DOHH2 (cell line): ENCODE measurements around the gene SSBP3.
A peak's percentile ranks its signal among the peaks of the same experiment; 100 is the strongest.

Experiments
- H3F3A ChIP-seq: fragments of 200-600 bp; sonication (generic), shearing (Covaris generic); 2 replicates; pipeline ENCODE4 v1.6.0; 2016; ENCODE audit warnings: antibody characterized with exemption, mild to moderate bottlenecking; ENCODE audit not compliant: control insufficient read depth, insufficient read depth
- H3K27ac ChIP-seq: fragments of 200-600 bp; sonication (generic); 2 replicates; pipeline ENCODE4 v1.5.1; 2014; ENCODE audit warnings: low read depth, mild to moderate bottlenecking, low read length, moderate library complexity
- H3K27me3 ChIP-seq: fragments of 200-600 bp; sonication (generic); 2 replicates; pipeline ENCODE4 v1.6.1; 2014; ENCODE audit warnings: mild to moderate bottlenecking, low read length, mixed read lengths; ENCODE audit not compliant: control insufficient read depth
- H3K36me3 ChIP-seq: fragments of 200-600 bp; sonication (generic); 2 replicates; pipeline ENCODE4 v1.6.1; 2014; ENCODE audit warnings: mild to moderate bottlenecking, low read length, moderate library complexity, mixed read lengths; ENCODE audit not compliant: control insufficient read depth
- H3K4me1 ChIP-seq: fragments of 200-600 bp; sonication (generic); 2 replicates; pipeline ENCODE4 v1.6.1; 2014; ENCODE audit warnings: mild to moderate bottlenecking, low read length, mixed read lengths; ENCODE audit not compliant: control insufficient read depth
- H3K4me2 ChIP-seq: fragments of 200-600 bp; sonication (generic); 2 replicates; pipeline ENCODE4 v1.6.0; 2014; ENCODE audit warnings: mild to moderate bottlenecking, low read length, moderate library complexity
- H3K4me3 ChIP-seq: fragments of 200-600 bp; sonication (generic); 2 replicates; pipeline ENCODE4 v1.5.1; 2014; ENCODE audit warnings: mild to moderate bottlenecking, low read length, mixed read lengths
- H3K79me2 ChIP-seq: fragments of 200-600 bp; sonication (generic); 2 replicates; pipeline ENCODE4 v1.6.1; 2014; ENCODE audit warnings: mild to moderate bottlenecking, low read length, mixed read lengths; ENCODE audit not compliant: control insufficient read depth
- H3K9me2 ChIP-seq: fragments of 200-600 bp; sonication (generic); replicated peaks from 2 replicates; pipeline ENCODE4 v1.6.1; 2014; ENCODE audit warnings: mild to moderate bottlenecking, low read length, mixed read lengths; ENCODE audit not compliant: control insufficient read depth
- H3K9me3 ChIP-seq: fragments of 200-600 bp; sonication (generic); 2 replicates; pipeline ENCODE4 v1.6.1; 2014; ENCODE audit warnings: antibody characterized with exemption, low read length, mixed read lengths; ENCODE audit not compliant: control insufficient read depth, insufficient read depth
- H4K20me1 ChIP-seq: fragments of 200-600 bp; sonication (generic); 2 replicates; pipeline ENCODE4 v1.6.0; 2014; ENCODE audit warnings: low read depth, mild to moderate bottlenecking, antibody characterized with exemption, low read length, moderate library complexity; ENCODE audit not compliant: control insufficient read depth, insufficient read depth
- EZH2phosphoT487 ChIP-seq: fragments of 200-600 bp; sonication (generic); IDR thresholded peaks from 2 replicates; pipeline ENCODE4 v1.6.1; 2017; ENCODE audit warnings: borderline replicate concordance, mild to moderate bottlenecking, antibody characterized with exemption, low read length, moderate library complexity, mixed read lengths
- TF ChIP-seq, protein P1 (sequence below): fragments of 200-600 bp; sonication (generic); IDR thresholded peaks from one replicate; pipeline ENCODE4 v1.5.1; 2014; ENCODE audit warnings: antibody characterized with exemption, mild to moderate bottlenecking, low read depth, low read length; ENCODE audit not compliant: poor library complexity, severe bottlenecking

The SSBP3 gene

DNA sequence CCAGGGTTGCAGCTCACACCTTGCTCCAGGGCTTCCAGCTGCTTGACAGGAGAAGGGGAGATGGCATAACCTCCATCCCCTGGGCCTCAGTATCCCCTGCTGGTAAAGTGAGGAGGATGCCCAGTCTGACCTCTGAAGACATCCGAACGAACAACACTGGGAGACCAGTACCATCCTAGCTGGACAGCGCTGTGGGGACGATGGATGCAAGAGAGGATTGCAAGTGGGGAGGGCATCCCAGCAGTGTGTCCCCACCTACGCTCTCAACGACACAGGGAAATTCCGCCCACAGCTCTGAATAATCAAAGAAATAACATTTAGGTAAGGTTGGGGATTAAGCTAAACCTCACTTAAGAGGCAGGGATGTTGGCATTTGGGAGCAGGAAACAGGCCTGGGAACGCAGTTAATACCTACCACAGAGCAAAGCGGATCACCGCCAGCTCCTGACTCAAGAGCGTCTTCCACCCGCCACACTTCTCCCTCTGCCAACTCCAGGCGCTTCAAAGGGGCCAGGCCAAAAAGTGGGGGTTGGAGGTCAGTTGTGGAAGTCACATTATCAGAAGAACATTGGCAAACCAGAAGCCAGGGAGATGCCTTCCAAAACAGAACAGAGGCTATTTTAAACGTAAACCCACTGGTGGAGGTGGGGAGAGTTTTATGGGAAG lies 47.6 kb downstream of the SSBP3 start:
- Histone ChIP-seq H3K9me3 (no peaks in the 10 kb centered on the region), H3K79me2 (no peaks in the 10 kb centered on the region), H3K27ac (no peak overlapping the region), H3F3A (peaks cover 5% of the 10 kb centered on the region; the same call in 1 of the 2 replicates), H3K36me3 (no peaks in the 10 kb centered on the region), H3K27me3 (no peaks in the 10 kb centered on the region), H3K4me2 (no peak overlapping the region), H3K4me1 (peaks cover 60% of the 10 kb centered on the region), H4K20me1 (0 out of 2 replicates have a peak, but pooled peaks cover 3% of the 10 kb centered on the region), H3K4me3 (no peak overlapping the region), H3K9me2 (no peaks in the 10 kb centered on the region)
- no peak for TF ChIP-seq EZH2phosphoT487
- TF ChIP-seq, protein P1, sequence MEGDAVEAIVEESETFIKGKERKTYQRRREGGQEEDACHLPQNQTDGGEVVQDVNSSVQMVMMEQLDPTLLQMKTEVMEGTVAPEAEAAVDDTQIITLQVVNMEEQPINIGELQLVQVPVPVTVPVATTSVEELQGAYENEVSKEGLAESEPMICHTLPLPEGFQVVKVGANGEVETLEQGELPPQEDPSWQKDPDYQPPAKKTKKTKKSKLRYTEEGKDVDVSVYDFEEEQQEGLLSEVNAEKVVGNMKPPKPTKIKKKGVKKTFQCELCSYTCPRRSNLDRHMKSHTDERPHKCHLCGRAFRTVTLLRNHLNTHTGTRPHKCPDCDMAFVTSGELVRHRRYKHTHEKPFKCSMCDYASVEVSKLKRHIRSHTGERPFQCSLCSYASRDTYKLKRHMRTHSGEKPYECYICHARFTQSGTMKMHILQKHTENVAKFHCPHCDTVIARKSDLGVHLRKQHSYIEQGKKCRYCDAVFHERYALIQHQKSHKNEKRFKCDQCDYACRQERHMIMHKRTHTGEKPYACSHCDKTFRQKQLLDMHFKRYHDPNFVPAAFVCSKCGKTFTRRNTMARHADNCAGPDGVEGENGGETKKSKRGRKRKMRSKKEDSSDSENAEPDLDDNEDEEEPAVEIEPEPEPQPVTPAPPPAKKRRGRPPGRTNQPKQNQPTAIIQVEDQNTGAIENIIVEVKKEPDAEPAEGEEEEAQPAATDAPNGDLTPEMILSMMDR, result no peak

DNA sequence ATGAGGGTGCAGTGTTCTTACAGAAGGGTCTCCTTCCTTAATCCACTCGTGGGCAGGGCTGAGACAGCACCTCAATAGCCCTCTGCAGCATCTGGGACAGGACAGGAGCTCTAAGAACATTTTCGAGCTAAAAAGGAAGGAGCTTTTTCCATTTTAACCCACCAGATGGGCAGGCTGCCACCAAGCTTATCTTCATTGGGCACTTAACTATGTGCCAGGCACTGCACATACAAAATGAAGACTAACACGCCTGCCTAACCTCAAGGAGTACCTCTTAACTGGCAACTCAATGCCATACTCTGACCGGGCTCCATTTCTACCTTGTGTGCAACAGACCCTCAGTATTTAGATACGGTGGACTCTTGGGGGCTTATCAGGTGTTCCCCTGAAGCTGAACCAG lies 48.2 kb downstream of the SSBP3 start:
- Histone ChIP-seq H3K9me2 (no peaks in the 10 kb centered on the region), H3K4me3 (no peak overlapping the region), H3K79me2 (no peaks in the 10 kb centered on the region), H3K36me3 (no peaks in the 10 kb centered on the region), H3K27ac (no peak overlapping the region), H3K27me3 (no peaks in the 10 kb centered on the region), H4K20me1 (0 out of 2 replicates have a peak, but pooled peaks cover 3% of the 10 kb centered on the region), H3K9me3 (no peaks in the 10 kb centered on the region), H3K4me2 (no peak overlapping the region), H3F3A (peaks cover 5% of the 10 kb centered on the region; the same call in 1 of the 2 replicates), H3K4me1 (peaks cover 54% of the 10 kb centered on the region)
- TF ChIP-seq, protein P1, result no peak
- TF ChIP-seq EZH2phosphoT487, result no peak

DNA sequence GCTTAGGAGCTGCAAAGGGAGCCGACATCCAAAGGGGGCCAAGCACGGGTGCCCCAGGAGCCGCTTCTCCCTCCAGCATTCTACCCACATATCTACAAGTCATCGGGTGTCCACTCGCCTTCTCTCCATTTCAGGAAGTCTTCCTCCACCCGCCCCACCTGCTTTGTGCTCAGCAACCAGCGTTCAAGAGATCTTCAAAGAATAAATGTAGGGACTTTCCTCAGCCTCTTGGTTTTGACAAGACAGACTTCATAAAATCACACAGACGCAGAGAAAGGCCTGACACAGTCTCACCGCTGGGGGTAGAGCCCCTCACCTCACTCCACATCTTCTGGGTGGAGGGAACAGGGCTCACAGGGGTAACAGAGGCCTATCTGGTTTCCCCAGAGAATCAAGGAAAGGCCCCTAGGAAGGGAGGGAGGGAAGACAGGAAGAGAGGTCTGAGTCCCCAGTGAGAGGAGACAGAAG lies 49.5 kb downstream of the SSBP3 start:
- H3K79me2 ChIP-seq, result no peaks in the 10 kb centered on the region
- H3K27me3 ChIP-seq, result no peaks in the 10 kb centered on the region
- H3K4me2 ChIP-seq, result peak overlapping the region; percentile 32
- H3K4me3 ChIP-seq, result peak overlapping the region; percentile 34
- 0 out of 2 replicates have a peak, but pooled peaks cover 3% of the 10 kb centered on the region for H4K20me1 ChIP-seq
- H3K4me1 ChIP-seq, result peaks cover 41% of the 10 kb centered on the region
- no peaks in the 10 kb centered on the region for H3K36me3 ChIP-seq
- H3K9me3 ChIP-seq, result no peaks in the 10 kb centered on the region
- no peaks in the 10 kb centered on the region for H3K9me2 ChIP-seq
- no peak for TF ChIP-seq EZH2phosphoT487
- TF ChIP-seq, protein P1, result no peak
- H3K27ac ChIP-seq, result no peak overlapping the region
- H3F3A ChIP-seq, result peaks cover 5% of the 10 kb centered on the region; the same call in 1 of the 2 replicates
